A673 (cell line): Measurements from ENCODE around the gene CLEC4F. TPM values are rescaled to one million over a fixed set of nuclear protein-coding genes. Genes with fewer than 3 reads are reported as not detected.

Experiments used
- BruUV-seq: library from RNA; stranded (reverse); fragments of 400-500 nt; replicated peaks from 2 replicates; lab custom pipeline; 2021; lab: Mats Ljungman, UMichigan
- CTCF ChIA-PET: fragments of 300-600 bp; sonication (Branson Sonifier 250); formaldehyde crosslinking; loops from one replicate; lab custom pipeline; 2022; ENCODE audit warnings: antibody characterized with exemption; lab: Charles Lee
- POLR2A ChIA-PET: fragments of 300-600 bp; sonication (Branson Sonifier 250); formaldehyde crosslinking; loops from one replicate; lab custom pipeline; 2022; ENCODE audit warnings: antibody characterized with exemption; ENCODE audit not compliant: low non-redundant PET; lab: Charles Lee
- DNase-seq: peaks from one replicate; pipeline ENCODE4 v3.0.0-alpha.2; 2015; ENCODE audit warnings: low spot score
- H3K27ac ChIP-seq: fragments of 200-600 bp; sonication (generic); 2 replicates; pipeline ENCODE4 v1.5.1; 2016; ENCODE audit warnings: mixed run types, low read depth, mild to moderate bottlenecking, mixed read lengths, antibody characterized with exemption, low read length; ENCODE audit not compliant: poor library complexity, severe bottlenecking
- H3K27me3 ChIP-seq: fragments of 200-600 bp; sonication (generic); replicated peaks from 2 replicates; pipeline ENCODE4 v1.6.1; 2017; ENCODE audit warnings: mixed run types, low read depth, mild to moderate bottlenecking, mixed read lengths, antibody characterized with exemption, low read length; ENCODE audit not compliant: insufficient read depth, poor library complexity
- H3K36me3 ChIP-seq: fragments of 200-600 bp; sonication (generic); 2 replicates; pipeline ENCODE4 v1.6.1; 2016; ENCODE audit warnings: mixed run types, mild to moderate bottlenecking, mixed read lengths, antibody characterized with exemption, low read length; ENCODE audit not compliant: insufficient read depth, poor library complexity, severe bottlenecking
- H3K4me1 ChIP-seq: fragments of 200-600 bp; sonication (generic); 2 replicates; pipeline ENCODE4 v1.6.1; 2017; ENCODE audit warnings: mixed run types, mild to moderate bottlenecking, mixed read lengths, antibody characterized with exemption, low read length; ENCODE audit not compliant: insufficient read depth, poor library complexity, severe bottlenecking
- H3K4me3 ChIP-seq: fragments of 200-600 bp; sonication (generic); 2 replicates; pipeline ENCODE4 v1.5.1; 2016; ENCODE audit warnings: low read depth, mixed run types, mild to moderate bottlenecking, mixed read lengths, low read length; ENCODE audit not compliant: poor library complexity, severe bottlenecking
- H3K9me3 ChIP-seq: fragments of 200-600 bp; sonication (generic); 2 replicates; pipeline ENCODE4 v1.6.1; 2016; ENCODE audit warnings: mixed run types, low read depth, mild to moderate bottlenecking, mixed read lengths, antibody characterized with exemption, low read length; ENCODE audit not compliant: poor library complexity, severe bottlenecking
- EZH2 ChIP-seq: fragments of 200-600 bp; sonication (generic); IDR thresholded peaks from 2 replicates; pipeline ENCODE4 v1.6.1; 2017; ENCODE audit warnings: borderline replicate concordance, low read depth, mild to moderate bottlenecking, mixed read lengths, antibody characterized with exemption, low read length; ENCODE audit not compliant: poor library complexity, severe bottlenecking
- intact Hi-C: fragments of 100-400 bp; cut with micrococcal nuclease; formaldehyde crosslinking; loops from one replicate; pipeline ENCODE4 v1.10.0; 2022; ENCODE audit not compliant: unreplicated experiment
- total RNA-seq: library from RNA; stranded (reverse); gene quantifications from 2 replicates; pipeline ENCODE4 v1.2.3, GENCODE V29; 2021
- TF ChIP-seq, protein P1 (sequence below): fragments of 300-800, 200-600 bp; sonication (generic); conservative IDR thresholded peaks from 2 replicates; pipeline ENCODE4 v1.5.1; 2017; ENCODE audit warnings: low read depth, mild to moderate bottlenecking, antibody characterized with exemption, low read length, moderate library complexity, mixed read lengths

The CLEC4F gene
- total RNA-seq, 1 experiment from 2014 or later, result 0.67 TPM

DNA sequence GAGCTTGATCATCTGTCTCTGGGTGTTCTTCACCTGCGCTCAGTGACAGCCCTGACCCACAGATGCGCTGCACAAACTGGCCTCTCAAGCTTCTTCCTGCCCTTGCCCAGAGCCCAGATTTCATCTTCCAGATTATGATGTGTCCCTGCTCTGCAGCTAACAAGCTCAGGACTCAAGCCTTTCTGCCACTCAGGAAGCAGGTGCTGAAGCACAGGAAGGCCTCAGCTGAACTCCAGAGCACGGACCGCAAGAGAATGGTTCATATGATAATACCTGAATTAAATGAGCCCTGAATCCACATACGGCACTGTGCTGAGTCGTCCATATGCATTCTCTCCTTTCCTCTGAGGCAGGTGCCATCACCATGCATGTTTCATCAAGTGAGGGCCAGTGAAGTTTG is 11.5 kb upstream of the CLEC4F start:
- intact Hi-C loops, result no loop called here
- TF ChIP-seq, protein P1, sequence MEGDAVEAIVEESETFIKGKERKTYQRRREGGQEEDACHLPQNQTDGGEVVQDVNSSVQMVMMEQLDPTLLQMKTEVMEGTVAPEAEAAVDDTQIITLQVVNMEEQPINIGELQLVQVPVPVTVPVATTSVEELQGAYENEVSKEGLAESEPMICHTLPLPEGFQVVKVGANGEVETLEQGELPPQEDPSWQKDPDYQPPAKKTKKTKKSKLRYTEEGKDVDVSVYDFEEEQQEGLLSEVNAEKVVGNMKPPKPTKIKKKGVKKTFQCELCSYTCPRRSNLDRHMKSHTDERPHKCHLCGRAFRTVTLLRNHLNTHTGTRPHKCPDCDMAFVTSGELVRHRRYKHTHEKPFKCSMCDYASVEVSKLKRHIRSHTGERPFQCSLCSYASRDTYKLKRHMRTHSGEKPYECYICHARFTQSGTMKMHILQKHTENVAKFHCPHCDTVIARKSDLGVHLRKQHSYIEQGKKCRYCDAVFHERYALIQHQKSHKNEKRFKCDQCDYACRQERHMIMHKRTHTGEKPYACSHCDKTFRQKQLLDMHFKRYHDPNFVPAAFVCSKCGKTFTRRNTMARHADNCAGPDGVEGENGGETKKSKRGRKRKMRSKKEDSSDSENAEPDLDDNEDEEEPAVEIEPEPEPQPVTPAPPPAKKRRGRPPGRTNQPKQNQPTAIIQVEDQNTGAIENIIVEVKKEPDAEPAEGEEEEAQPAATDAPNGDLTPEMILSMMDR, result no peak
- no peak for TF ChIP-seq EZH2
- Histone ChIP-seq H3K27me3 (no peaks in the 10 kb centered on the region), H3K4me1 (peaks cover 5% of the 10 kb centered on the region), H3K36me3 (no peaks in the 10 kb centered on the region), H3K9me3 (no peaks in the 10 kb centered on the region), H3K4me3 (no peak overlapping the region), H3K27ac (no peak overlapping the region)
- CTCF ChIA-PET, result no interaction called here
- DNase-seq, result no peak
- BruUV-seq, result no TSS peak
- POLR2A ChIA-PET, result no interaction called here

DNA sequence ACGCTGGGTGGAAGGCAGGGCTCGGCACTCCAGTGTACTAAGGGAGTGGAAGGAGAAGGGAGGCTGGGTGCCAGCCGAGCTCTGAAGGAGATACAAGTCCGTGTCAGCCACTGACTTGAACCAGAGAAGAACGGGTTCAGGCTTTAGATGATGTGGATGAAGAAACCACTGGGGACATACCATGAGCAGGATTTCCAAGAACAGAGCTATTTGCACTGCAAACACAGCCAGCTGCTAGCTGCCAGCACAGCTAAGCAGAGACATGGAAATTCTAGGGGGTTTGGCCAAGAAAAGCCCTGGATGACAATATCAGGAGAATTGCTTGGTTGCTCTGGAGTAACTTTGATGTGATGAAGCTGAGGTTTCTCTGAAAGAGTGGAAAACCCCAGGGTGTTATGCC is 10.0 kb upstream of the CLEC4F start:
- ChIA-PET POLR2A (no interaction called here), CTCF (no interaction called here)
- H3K4me1 ChIP-seq, result peaks cover 5% of the 10 kb centered on the region
- DNase-seq, result no peak
- intact Hi-C loops, result no loop called here
- H3K4me3 ChIP-seq, result no peak overlapping the region
- H3K36me3 ChIP-seq, result no peaks in the 10 kb centered on the region
- no peak overlapping the region for H3K27ac ChIP-seq
- H3K9me3 ChIP-seq, result no peaks in the 10 kb centered on the region
- TF ChIP-seq, protein P1, result no peak
- TF ChIP-seq EZH2, result no peak
- H3K27me3 ChIP-seq, result no peaks in the 10 kb centered on the region
- no TSS peak for BruUV-seq

DNA sequence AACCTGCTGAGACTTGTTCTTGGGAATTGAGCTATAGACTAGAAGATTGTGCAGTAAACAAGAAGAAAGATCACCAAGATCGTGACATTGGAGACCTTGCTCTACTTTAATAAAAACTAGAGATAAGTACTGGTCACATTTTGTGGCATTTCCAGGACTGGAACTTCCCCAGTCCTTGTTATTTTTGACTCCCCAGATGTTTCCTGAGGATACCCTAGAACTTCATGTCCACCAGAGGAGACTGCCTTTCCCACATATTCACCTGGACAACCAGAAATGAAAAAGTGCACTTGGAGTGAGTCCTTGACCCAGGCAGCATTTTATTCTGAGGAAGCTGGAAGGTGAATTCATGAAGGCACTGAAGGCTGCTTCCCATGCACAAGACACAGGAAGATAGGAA is 9.5 kb upstream of the CLEC4F start:
- Histone ChIP-seq H3K27me3 (no peaks in the 10 kb centered on the region), H3K36me3 (no peaks in the 10 kb centered on the region), H3K9me3 (no peaks in the 10 kb centered on the region), H3K4me3 (no peak overlapping the region), H3K4me1 (peaks cover 5% of the 10 kb centered on the region), H3K27ac (no peak overlapping the region)
- intact Hi-C loops, result no loop called here
- ChIA-PET POLR2A (no interaction called here), CTCF (no interaction called here)
- TF ChIP-seq, protein P1, result no peak
- no peak for TF ChIP-seq EZH2
- no TSS peak for BruUV-seq
- DNase-seq, result no peak
